A549 (cell line): ENCODE results near the gene RPP30. TPM values are rescaled to one million over a fixed set of nuclear protein-coding genes. Genes with fewer than 3 reads are reported as not detected.

Experiments
- ATAC-seq, 2 experiments: fragments of 200-7000 bp in 1 of 2; fragments of >200 bp in 1 of 2; cut with Nextera tagmentation in 1 of 2; cut with Tn5 transposase in 1 of 2; 3 replicates each; pipeline versions ENCODE4 v1.8.0 to v1.9.1; 2018 to 2020; ENCODE audit warnings: mild to moderate bottlenecking in 1 of 2, moderate library complexity in 1 of 2
- CTCF ChIA-PET: fragments of 300-600 bp; sonication (Branson Sonifier 250); formaldehyde crosslinking; extraction: SDS; loops from one replicate; lab custom pipeline; 2021; ENCODE audit warnings: antibody characterized with exemption, inconsistent platforms; lab: Yijun Ruan, JAX
- POLR2A ChIA-PET: fragments of 350-600 bp; formaldehyde crosslinking; extraction: SDS; loops from one replicate; lab custom pipeline; 2021; ENCODE audit warnings: antibody characterized with exemption, inconsistent platforms; lab: Yijun Ruan, JAX
- DNase-seq, 2 experiments: peaks; one replicate each; pipeline versions ENCODE4 v3.0.0 to v3.0.0-alpha.2; 2011 to 2016; ENCODE audit warnings: low read depth in 1 of 2, low spot score in 1 of 2
- FAIRE-seq: peaks from 2 replicates; lab custom pipeline; 2011; peaks lifted over from hg19 to GRCh38; lab: Jason Lieb, UNC
- H3K27ac ChIP-seq, 2 experiments: fragments of >200 bp; sonication (Bioruptor Twin); formaldehyde crosslinking; 3 replicates each; pipeline ENCODE4 v1.5.1; 2016 to 2017
- H3K4me1 ChIP-seq: fragments of >200 bp; sonication (Bioruptor Twin); formaldehyde crosslinking; 3 replicates; pipeline ENCODE4 v1.6.1; 2016
- H3K4me2 ChIP-seq: fragments of >200 bp; sonication (Bioruptor Twin); formaldehyde crosslinking; 3 replicates; pipeline ENCODE4 v1.6.1; 2016
- H3K4me3 ChIP-seq: fragments of >200 bp; sonication (Bioruptor Twin); formaldehyde crosslinking; 3 replicates; pipeline ENCODE4 v1.5.1; 2016
- H3K9me3 ChIP-seq: fragments of >200 bp; sonication (Bioruptor Twin); formaldehyde crosslinking; 3 replicates; pipeline ENCODE4 v1.6.1; 2016
- CBX2 ChIP-seq: fragments of 200-600 bp; sonication (generic); IDR thresholded peaks from 2 replicates; pipeline ENCODE4 v1.6.1; 2016; ENCODE audit warnings: low read depth, mild to moderate bottlenecking, borderline replicate concordance
- CHD2 ChIP-seq: fragments of 150-350 bp; IDR thresholded peaks from 2 replicates; pipeline ENCODE4 v1.6.1; 2014; ENCODE audit warnings: low read length; ENCODE audit not compliant: partially characterized antibody
- CHD4 ChIP-seq: fragments of 200-600 bp; sonication (generic); IDR thresholded peaks from 2 replicates; pipeline ENCODE4 v1.6.1; 2016; ENCODE audit warnings: antibody characterized with exemption, mild to moderate bottlenecking, borderline replicate concordance
- CTCF ChIP-seq: fragments of >200 bp; sonication (Bioruptor Twin); formaldehyde crosslinking; IDR thresholded peaks from 3 replicates; pipeline ENCODE4 v1.5.1; 2016
- EHF ChIP-seq: fragments of 250-450 bp; sonication (Bioruptor Pico); IDR thresholded peaks from 2 replicates; pipeline ENCODE4 v1.5.0; 2020; ENCODE audit warnings: mild to moderate bottlenecking
- EP300 ChIP-seq, 2 experiments: fragments of >200 bp; sonication (Bioruptor Twin); formaldehyde crosslinking; IDR thresholded peaks; 2 replicates in 1 of 2; 3 replicates in 1 of 2; pipeline ENCODE4 v1.6.1; 2016 to 2017
- FOSB ChIP-seq: fragments of 250-450 bp; sonication (Bioruptor Pico); IDR thresholded peaks from 2 replicates; pipeline ENCODE4 v1.5.0; 2020; ENCODE audit warnings: mild to moderate bottlenecking, moderate library complexity
- GATA3 ChIP-seq: IDR thresholded peaks from 2 replicates; pipeline ENCODE4 v1.6.1; 2012; ENCODE audit warnings: borderline replicate concordance
- HEYL ChIP-seq: fragments of 250-450 bp; sonication (Bioruptor Pico); IDR thresholded peaks from 2 replicates; pipeline ENCODE4 v1.8.0; 2021; ENCODE audit warnings: mild to moderate bottlenecking, moderate library complexity
- HOXA7 ChIP-seq: fragments of 250-450 bp; sonication (Bioruptor Pico); IDR thresholded peaks from 2 replicates; pipeline ENCODE4 v1.5.0; 2020; ENCODE audit warnings: mild to moderate bottlenecking, moderate library complexity
- HOXB5 ChIP-seq: fragments of 250-450 bp; sonication (Bioruptor Pico); IDR thresholded peaks from 2 replicates; pipeline ENCODE4 v1.5.0; 2020; ENCODE audit warnings: mild to moderate bottlenecking, moderate library complexity
- JUN ChIP-seq, 2 experiments: fragments of >200 bp; sonication (Bioruptor Twin); formaldehyde crosslinking; IDR thresholded peaks; 2 replicates in 1 of 2; 3 replicates in 1 of 2; pipeline ENCODE4 v1.6.1; 2016 to 2017
- MYC ChIP-seq: IDR thresholded peaks from 2 replicates; pipeline ENCODE4 v1.6.1; 2012; ENCODE audit warnings: mild to moderate bottlenecking, inconsistent platforms, low read length, improper control_type of control experiment, borderline replicate concordance
- PBX3 ChIP-seq: IDR thresholded peaks from 2 replicates; pipeline ENCODE4 v1.6.1; 2012
- POLR2AphosphoS2 ChIP-seq: conservative IDR thresholded peaks from 2 replicates; pipeline ENCODE4 v1.6.1; 2012; ENCODE audit warnings: low read length, improper control_type of control experiment, inconsistent platforms
- RFX5 ChIP-seq: fragments of 450-650 bp; IDR thresholded peaks from 2 replicates; pipeline ENCODE4 v1.7.1; 2014; ENCODE audit warnings: antibody characterized with exemption, mild to moderate bottlenecking, moderate library complexity
- RNF2 ChIP-seq: fragments of 200-600 bp; sonication (generic); IDR thresholded peaks from 2 replicates; pipeline ENCODE4 v1.6.1; 2016; ENCODE audit warnings: low read depth, mild to moderate bottlenecking, antibody characterized with exemption, moderate library complexity, borderline replicate concordance
- SREBF2 ChIP-seq: fragments of 450-650 bp; IDR thresholded peaks from 2 replicates; pipeline ENCODE4 v1.6.1; 2014; ENCODE audit warnings: mild to moderate bottlenecking, moderate library complexity
- TFCP2L1 ChIP-seq: fragments of 250-450 bp; sonication (Bioruptor Pico); IDR thresholded peaks from 2 replicates; pipeline ENCODE4 v1.5.0; 2021; ENCODE audit warnings: mild to moderate bottlenecking
- TP53 ChIP-seq: fragments of 250-450 bp; sonication (Bioruptor Pico); IDR thresholded peaks from 2 replicates; pipeline ENCODE4 v1.5.0; 2021; ENCODE audit warnings: mild to moderate bottlenecking, moderate library complexity
- USF2 ChIP-seq: fragments of 450-650 bp; IDR thresholded peaks from 2 replicates; pipeline ENCODE4 v1.6.1; 2014; ENCODE audit warnings: antibody characterized with exemption
- ZC3H11A ChIP-seq: fragments of 450-650 bp; IDR thresholded peaks from 2 replicates; pipeline ENCODE4 v1.6.1; 2014; ENCODE audit warnings: antibody characterized with exemption, mild to moderate bottlenecking
- WGBS: methylation state at CpG from one replicate; pipeline ENCODE4 v1.1.6; 2017; ENCODE audit errors: missing lambda C conversion rate; 5-methylcytosine and 5-hydroxymethylcytosine counted together
- polyA plus RNA-seq, 4 experiments: library from polyadenylated mRNA; depleted of rRNA in 3 of 4; stranded (reverse); fragments of >200 nt; fragmentation: RNase III in 1 of 4; extraction: RNeasy Plus Mini Kit Qiagen cat#74134 plus additional on column Dnase treatment in 1 of 4; gene quantifications; 2 replicates in 3 of 4; 3 replicates in 1 of 4; pipeline ENCODE4 v1.2.3, GENCODE V29; 2011 to 2017
- TF ChIP-seq, protein P1 (sequence below): fragments of >200 bp; sonication (Bioruptor Twin); formaldehyde crosslinking; IDR thresholded peaks from 2 replicates; pipeline ENCODE4 v1.6.1; 2016
- TF ChIP-seq, protein P2 (sequence below): fragments of 250-450 bp; sonication (Bioruptor Pico); IDR thresholded peaks from 2 replicates; pipeline ENCODE4 v1.5.0; 2020; ENCODE audit warnings: low read depth, mild to moderate bottlenecking, moderate library complexity
- TF ChIP-seq, protein P3 (sequence below): fragments of 150-350 bp; IDR thresholded peaks from 2 replicates; pipeline ENCODE4 v1.6.1; 2014; ENCODE audit warnings: low read depth, mild to moderate bottlenecking, low read length

The RPP30 gene
- polyA plus RNA-seq, 2 of the 4 experiments (the other 2 are of a cell fraction): 54.3 to 70.9 TPM

- peak overlapping the region; percentile 29 to 40; a peak in 3 of 6 replicates for H3K27ac ChIP-seq
- no peak for TF ChIP-seq HOXA7
- TF ChIP-seq GATA3: no peak
- TF ChIP-seq RNF2: no peak
- TF ChIP-seq POLR2AphosphoS2: no peak
- TF ChIP-seq SREBF2: no peak
- TF ChIP-seq FOSB (CRISPR knock-in tag): no peak
- no peak for TF ChIP-seq CHD4
- TF ChIP-seq CHD2: no peak
- TF ChIP-seq EHF (CRISPR knock-in tag): no peak
- no peak for TF ChIP-seq RFX5
- 71% methylated on average over 5 of the region's 5 CpGs for WGBS
- no peak overlapping the region for H3K4me3 ChIP-seq
- peaks cover 24% of the 10 kb centered on the region for H3K4me1 ChIP-seq
- H3K9me3 ChIP-seq: no peaks in the 10 kb centered on the region
- no peak overlapping the region for H3K4me2 ChIP-seq
- FAIRE-seq (no peak), DNase-seq (no peak), ATAC-seq (no peak)
- CTCF ChIA-PET: interaction anchor here (0.8 kb wide), 1 partner anchor 25 kb away, joined by 3 read pairs; no protein-coding TSS in a partner anchor
- POLR2A ChIA-PET: no interaction called here
Observed at GRCh38 chr10:90935581-90936275, 64.0 kb downstream of the RPP30 start.

DNA sequence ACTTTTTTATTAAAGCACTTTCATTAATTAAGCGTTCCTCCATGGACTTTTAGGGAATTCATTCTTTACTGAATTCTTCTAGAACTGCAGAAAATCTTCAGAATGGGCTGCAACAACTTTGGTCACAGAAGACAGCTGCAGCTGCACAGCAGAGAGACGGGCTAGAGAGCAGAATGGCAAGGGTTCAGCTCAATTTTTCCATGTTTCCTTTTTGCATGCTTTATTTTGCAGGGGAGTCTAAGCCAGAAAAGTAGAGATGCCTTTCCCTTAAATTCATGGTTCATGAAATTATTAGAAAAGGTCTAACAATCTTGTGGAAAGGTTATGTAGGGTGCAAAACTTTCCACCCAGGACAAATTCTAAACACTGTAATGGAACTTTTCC is 64.5 kb downstream of the RPP30 start:
- no peaks in the 10 kb centered on the region for H3K9me3 ChIP-seq
- POLR2A ChIA-PET: no interaction called here
- 78% methylated on average over 2 of the region's 2 CpGs for WGBS
- ATAC-seq (no peak), FAIRE-seq (no peak), DNase-seq (no peak)
- no peak overlapping the region; a peak in 1 of 6 replicates for H3K27ac ChIP-seq
- TF ChIP-seq TFCP2L1 (no peak), HOXB5 (CRISPR knock-in tag) (no peak)
- peaks cover 19% of the 10 kb centered on the region for H3K4me1 ChIP-seq
- H3K4me3 ChIP-seq: no peak overlapping the region
- no peak overlapping the region for H3K4me2 ChIP-seq
- CTCF ChIA-PET: interaction anchor here (0.8 kb wide), 1 partner anchor 24 kb away, joined by 3 read pairs; no protein-coding TSS in a partner anchor

DNA sequence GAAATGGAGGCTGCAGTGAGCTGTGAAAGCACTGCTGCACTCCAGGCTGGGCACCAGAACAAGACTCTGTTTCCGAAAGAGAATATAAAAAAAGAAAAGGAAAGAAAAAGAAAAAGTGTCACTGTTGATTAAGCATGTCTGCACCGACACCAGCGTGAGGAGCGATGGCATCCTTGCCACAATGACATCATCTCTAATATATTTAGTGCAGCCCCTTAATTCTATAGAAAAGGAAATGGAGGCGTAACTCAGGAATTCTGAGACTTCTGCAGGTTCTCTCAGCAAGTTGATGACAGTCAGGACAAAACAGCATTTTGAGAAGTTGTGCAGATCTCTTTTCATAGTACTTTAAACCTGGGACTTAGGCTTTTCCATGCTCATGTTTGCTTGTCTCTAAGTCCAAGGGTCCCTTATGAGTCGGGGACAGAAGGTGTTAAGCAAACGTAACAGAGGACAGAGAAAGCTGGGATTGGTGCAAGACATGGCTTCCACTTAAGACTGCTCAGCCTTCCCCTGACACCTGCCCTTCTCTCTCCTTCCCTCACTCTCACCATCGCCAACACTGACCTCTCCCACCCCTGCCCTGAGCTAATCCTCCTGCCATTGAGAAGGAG is 66.0 kb downstream of the RPP30 start:
- WGBS: 84% methylated on average over 8 of the region's 8 CpGs

More for the DNA sequence above, 66.0 kb downstream of the RPP30 start:
- Histone ChIP-seq H3K4me1 (peaks cover 10% of the 10 kb centered on the region; the same call in 1 of the 3 replicates), H3K9me3 (no peaks in the 10 kb centered on the region), H3K4me2 (no peak overlapping the region), H3K27ac (0 out of 6 replicates have a peak overlapping the region, but pooled peaks of 1 of the 2 experiments have one; percentile 26), H3K4me3 (no peak overlapping the region)
- no peak for ATAC-seq
- no peak for DNase-seq
- no peak for TF ChIP-seq PBX3
- TF ChIP-seq RFX5: no peak
- TF ChIP-seq GATA3: no peak
- TF ChIP-seq EP300 (IDR thresholded peaks at IDR 0.05): no peak
- no peak for TF ChIP-seq USF2
- no peak for TF ChIP-seq ZC3H11A
- TF ChIP-seq TP53 (CRISPR knock-in tag): no peak
- TF ChIP-seq, protein P1, sequence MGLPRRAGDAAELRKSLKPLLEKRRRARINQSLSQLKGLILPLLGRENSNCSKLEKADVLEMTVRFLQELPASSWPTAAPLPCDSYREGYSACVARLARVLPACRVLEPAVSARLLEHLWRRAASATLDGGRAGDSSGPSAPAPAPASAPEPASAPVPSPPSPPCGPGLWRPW: no peak
- TF ChIP-seq, protein P2, sequence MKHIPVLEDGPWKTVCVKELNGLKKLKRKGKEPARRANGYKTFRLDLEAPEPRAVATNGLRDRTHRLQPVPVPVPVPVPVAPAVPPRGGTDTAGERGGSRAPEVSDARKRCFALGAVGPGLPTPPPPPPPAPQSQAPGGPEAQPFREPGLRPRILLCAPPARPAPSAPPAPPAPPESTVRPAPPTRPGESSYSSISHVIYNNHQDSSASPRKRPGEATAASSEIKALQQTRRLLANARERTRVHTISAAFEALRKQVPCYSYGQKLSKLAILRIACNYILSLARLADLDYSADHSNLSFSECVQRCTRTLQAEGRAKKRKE (CRISPR knock-in tag): no peak
- TF ChIP-seq JUN (IDR thresholded peaks at IDR 0.05): no peak
- no peak for TF ChIP-seq CHD4
- no peak for TF ChIP-seq HEYL (CRISPR knock-in tag)
- TF ChIP-seq CBX2: no peak
- TF ChIP-seq, protein P3, sequence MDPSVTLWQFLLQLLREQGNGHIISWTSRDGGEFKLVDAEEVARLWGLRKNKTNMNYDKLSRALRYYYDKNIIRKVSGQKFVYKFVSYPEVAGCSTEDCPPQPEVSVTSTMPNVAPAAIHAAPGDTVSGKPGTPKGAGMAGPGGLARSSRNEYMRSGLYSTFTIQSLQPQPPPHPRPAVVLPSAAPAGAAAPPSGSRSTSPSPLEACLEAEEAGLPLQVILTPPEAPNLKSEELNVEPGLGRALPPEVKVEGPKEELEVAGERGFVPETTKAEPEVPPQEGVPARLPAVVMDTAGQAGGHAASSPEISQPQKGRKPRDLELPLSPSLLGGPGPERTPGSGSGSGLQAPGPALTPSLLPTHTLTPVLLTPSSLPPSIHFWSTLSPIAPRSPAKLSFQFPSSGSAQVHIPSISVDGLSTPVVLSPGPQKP: no peak
- no peak for TF ChIP-seq CTCF
- no peak for TF ChIP-seq MYC
- TF ChIP-seq SREBF2: no peak
- FAIRE-seq: no peak
- ChIA-PET CTCF (no interaction called here), POLR2A (no interaction called here)
